GM19240 (cell line): ENCODE measurements around the gene IFTAP.
"Not testable (repeated sequence)": the region's sequence is repeated elsewhere in the genome, so short reads cannot be mapped to it uniquely, and the experiment has no call there.

Experiments used
- DNase-seq: peaks from one replicate; pipeline ENCODE4 v3.0.0; 2011; ENCODE audit warnings: low spot score; ENCODE audit not compliant: insufficient read length

The IFTAP gene

DNA sequence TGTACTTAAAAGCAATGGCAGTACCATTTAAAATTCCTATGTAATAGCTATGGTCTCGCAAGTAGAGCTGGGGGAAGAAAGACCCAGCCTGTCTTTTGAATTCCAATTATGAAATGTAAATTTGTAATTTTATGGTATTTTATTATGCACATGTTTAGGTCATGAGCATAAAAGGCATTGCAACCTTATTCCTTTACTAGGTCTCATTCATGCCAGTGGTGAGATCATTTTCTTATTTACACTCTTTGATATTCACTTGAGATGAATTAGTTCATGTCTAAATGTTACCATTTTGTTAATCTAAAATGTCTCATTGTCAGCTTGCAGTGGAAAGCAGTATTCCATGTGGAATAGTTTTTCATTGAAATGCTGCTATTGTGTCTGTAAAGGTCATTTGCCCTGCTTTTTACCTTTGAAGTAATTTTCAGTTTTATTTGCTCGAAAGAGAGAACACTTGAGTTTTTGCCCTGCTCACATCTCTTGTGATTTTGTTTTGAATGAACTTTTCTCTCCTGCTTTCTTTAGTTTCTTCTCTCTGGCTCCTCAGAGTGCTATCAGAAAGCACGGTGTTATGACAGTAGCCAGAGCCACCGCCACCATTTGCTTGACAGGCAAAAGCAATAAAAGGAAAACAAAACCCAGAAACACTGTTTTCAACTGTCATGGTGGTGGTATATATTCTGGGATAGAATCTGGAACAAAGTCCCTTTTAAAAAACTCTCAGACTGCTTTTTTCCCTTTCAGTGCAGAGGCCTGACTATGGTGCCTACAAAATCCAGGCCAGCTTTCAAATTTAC, 41.0 kb downstream of the IFTAP start:
- DNase-seq, result no peak

DNA sequence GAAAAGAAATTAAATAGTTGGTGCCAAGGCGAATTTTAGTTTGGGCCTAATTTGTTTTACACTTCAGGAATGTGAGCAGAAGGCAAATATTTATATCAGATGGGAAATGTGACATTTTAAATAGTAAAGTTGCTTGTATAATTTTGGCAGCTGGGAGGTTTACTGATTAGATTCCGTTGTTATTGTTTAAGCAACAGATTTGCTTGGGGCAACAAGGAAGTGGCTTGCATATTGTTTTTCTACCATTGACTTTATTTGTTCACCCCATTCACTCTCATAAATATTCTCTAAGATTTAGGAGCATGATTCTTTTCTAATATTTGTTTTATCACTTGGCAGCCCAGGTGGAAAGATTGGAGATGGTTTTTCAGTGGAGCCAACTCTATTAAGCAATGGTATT, 44.3 kb downstream of the IFTAP start:
- DNase-seq, result no peak

DNA sequence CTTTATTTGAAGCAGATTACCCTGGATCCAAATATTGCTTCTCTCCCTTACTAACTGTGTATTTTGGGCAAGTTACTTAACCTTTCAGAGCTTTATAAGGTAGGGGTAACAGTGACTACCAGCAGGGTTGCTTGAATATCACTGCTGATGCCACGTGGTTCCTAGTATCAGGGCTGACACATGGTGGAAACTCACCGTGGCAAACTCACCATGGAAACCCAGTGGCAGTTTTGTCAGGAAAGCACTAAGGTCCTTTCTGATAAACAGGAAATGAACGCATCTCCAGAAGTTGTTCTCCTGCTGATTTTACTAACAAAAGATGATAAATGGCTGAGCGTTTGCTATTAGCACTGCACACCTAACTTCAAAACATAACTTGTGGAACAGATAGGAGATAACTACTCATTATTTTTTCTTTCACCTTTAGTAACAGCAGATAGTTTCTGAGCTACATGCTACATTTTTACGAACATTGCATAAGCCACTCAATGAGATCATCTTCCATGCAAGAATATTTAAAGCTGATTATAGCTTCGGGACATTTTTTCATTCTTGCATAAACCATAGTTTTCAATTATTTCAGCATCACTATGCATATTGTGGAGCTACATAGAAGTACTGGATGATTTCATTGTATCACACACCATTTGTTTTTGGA, 63.4 kb downstream of the IFTAP start:
- no peak for DNase-seq

DNA sequence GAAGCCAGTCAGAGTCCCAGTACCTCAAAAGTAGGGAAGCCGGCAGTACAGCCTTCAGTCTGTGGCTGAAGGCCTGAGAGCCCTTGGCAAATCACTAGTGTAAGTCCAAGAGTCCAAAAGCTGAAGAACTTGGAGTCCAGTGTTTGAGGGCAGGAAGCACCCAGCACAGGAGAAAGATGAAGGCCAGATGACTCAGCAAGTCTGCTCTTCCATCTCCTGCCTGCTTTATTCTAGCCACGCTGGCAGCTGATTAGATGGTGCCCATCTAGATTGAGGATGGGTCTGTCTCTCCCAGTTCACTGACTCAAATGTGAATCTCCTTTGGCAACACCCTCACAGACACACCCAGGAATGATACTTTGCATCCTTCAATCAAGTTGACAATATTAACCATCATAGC, 67.1 kb downstream of the IFTAP start:
- DNase-seq, result not testable (repeated sequence)

DNA sequence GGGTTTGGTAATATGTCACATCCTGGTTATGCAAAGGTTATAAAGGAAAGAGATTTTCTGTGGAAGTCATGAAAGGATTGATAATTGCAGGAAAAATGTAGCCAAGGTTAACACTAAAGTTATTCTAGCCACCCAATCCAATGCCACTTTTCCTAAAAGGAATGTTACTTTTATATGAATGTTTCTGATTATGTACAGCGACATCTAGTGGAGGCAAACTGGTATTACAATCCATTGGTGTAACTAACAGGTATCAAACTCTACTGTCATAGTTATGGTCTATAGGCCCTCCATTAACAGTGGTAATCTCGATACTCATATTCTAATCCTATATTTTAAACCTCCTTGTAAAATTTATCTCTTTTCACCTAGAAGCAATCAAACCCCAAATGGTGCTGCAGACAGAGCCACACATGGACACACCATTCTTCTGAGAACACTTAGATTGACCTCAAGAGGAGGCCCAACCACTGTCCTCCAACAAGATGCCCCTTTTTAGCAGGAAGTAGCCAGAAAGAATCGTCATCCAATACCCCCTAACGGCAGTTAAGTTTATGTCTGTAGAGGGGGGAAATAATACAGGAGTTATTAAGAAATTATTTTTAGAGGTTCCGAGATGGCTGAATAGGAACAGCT, 78.6 kb downstream of the IFTAP start:
- DNase-seq, result no peak

DNA sequence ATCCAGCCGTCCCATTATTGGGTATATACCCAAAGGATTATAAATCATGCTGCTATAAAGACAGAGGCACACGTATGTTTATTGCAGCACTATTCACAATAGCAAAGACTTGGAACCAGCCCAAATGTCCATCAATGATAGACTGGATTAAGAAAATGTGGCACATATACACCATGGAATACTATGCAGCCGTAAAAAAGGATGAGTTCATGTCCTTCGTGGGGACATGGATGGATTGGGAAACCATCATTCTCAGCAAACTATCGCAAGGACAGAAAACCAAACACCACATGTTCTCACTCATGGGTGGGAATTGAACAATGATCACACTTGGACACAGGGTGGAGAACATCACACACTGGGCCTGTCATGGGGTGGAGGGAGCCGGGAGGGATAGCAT, 85.2 kb downstream of the IFTAP start:
- not testable (repeated sequence) for DNase-seq

DNA sequence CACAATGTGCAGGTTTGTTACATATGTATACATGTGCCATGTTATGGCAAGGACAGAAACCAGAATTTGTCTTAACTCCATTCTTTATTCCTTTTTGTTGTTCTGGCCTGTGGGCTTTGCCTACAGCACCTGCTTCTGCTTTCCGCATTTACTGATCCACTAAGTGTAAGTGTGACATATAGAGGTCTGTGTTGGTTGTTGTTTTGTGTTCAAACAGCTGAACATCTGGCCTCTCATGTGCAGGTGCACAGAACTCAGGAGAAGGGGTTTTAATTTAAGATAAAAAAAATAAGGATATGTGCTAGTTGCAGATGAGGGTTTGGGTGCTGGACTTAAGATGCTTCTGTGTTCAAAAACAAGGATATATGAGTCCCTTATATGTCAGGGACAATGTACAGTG, 89.5 kb downstream of the IFTAP start:
- no peak for DNase-seq

DNA sequence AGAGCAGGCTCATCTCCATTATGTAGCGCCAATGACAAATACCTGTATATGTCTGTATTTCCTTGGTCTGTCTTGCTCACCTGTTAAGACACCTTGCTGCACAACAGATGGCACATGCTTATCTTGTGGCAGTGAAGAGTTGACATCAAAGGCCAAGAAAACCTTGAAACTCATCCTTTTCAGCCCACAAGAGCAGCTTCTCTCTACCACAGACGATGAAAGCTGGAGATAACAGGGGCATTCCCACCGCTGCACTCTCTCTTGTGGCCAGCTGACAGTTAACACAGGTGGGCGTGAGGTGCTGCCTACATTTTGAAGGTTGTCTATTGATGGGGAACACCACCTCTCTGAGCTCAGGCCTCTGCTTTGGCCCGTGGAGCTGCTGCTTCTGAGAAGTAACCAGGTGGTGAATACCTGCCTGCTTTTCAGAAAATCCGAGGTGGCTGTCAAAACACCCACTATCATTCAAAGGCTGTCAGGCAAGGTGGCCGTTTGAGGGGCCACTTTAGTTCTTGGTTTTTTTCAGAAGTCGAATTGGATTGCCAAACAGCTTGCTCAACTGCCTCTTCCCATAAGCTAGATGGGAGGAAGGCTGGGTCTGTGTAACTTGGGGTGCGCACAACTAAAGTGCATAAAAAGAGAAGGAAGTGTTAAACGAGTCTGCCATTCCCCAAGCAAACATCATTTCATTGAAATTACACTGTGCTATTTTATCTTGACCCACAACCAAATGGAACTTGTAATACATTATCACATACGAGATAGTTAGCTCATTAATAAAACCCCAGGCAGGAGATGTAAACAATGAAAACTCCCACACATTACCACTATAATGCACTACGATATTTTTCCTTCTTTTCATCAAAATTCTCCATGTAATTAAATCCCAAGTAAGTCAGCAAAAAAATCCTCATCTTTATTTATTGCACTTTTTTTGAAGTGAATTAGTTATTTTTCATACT, 90.8 kb downstream of the IFTAP start:
- no peak for DNase-seq

DNA sequence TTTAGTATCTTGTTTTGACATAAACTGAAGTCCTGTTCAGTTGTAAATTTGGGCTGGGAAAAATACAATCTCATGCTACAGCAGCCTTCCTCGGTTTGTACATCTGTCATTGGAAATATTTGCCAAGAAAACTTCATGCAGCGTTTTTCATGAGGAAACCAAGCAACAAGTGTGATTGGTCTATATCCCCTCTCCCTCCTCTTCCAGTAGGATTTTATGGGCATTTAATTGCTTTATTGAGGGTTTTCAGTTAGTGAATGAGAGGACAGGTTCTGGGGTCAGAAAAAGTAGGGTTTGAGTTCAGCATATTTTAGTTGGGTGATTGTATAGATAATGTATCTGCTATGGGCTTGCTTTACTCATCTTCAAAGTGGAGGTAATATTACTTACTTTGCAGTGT, 93.8 kb downstream of the IFTAP start:
- no peak for DNase-seq

DNA sequence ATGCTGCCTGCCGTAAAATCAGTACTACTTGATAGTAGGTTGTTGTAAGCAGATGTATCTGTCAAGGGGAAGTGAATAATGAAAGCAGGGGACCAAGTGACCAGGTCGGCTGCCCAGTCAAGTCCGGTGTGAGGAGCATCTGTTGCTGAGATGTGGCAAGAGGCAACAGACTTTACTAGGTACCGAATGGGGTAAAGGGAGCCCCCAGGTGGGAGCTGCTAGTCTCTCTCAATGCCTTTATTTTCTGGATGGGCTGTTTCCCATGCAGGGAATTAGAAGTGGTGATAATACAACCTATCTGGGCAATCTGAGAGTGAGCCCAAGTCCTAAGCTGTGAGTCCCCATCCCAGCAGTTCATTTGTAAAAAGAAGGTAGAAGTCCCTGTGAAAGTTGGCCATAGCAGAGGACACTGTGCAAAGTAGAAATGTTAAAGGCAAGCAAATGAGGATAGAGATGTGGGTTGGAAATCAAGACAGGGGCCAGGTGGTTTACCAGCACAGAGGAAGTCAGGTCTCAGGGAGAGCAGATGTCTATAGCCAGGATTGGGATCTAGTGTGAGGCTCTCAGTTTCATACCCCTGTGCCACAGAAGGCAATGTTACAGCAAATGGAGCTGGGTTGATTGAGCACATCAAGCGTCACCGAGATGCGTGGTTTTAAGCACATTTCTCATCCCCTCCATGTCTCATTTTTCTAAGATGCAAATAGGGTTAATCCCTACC, 94.4 kb downstream of the IFTAP start:
- DNase-seq, result no peak

DNA sequence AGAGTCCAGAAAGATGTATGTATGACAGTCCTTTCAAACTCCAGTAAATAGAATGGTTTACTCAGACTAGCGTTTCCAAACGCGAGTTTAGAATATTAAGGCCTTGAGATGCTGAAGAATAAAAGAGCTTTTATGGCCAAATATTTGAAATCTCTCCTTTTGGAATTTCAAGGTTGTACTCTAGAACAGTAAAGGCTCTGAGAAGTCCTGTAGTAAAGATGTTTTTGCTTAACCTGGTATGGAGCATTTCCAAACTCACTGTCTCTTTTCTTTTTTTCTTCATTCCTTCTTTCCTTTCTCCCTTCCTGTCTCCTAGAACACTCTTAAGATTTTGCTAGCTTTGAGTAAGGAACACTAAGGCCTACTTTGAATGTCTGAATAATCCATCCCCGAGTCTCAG, 95.1 kb downstream of the IFTAP start:
- DNase-seq, result no peak

DNA sequence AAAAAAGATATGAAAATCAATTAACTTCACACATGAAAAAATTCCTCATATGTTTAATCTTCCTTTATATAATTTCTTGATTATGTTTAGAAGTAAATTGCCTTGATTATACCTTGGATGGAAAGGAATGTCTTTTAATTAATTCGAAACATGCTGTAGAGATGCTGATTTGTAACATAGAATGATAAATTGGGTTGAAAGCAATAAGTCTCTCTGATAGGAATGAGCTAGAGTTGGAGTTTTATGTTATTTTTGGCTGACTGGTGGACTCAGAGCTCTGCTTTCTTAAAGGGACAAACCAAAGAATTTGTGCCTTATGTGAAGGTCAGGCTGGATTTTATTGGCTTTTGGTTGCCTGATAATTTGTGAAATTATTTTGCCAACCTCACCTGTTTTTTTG, 98.4 kb downstream of the IFTAP start:
- no peak for DNase-seq

DNA sequence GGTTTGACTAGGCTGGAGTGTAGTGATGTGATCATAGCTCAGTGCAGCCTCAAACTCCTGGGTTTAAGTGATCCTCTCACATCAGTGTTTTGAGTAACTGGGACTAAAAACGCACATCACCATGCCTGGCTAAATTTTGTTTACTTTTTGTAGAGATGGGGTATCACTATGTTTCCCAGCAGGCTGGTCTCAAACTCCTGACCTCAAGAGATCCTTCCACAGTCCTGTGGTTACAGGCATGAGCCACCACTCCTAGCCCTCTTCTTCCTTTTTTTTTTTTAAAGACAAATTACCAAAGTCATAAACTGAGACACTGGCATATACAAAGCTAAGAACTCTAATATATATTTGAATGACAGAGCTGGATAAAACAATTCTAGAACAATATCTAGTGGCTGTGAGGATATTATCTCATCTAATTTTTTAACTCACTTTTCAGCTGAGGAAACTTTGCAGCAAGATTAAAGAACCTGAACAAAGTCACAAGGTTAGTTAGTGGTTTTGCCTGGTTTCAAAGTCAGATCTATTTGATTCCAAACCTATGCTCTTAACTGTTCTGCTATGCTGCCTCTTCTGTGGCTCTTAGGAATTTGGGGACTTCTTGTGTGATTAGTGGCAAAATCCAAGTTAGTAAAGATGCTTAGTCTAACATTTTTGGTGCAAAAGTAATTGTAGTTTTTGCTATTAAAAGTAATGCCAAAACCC, 99.0 kb downstream of the IFTAP start:
- DNase-seq, result no peak

DNA sequence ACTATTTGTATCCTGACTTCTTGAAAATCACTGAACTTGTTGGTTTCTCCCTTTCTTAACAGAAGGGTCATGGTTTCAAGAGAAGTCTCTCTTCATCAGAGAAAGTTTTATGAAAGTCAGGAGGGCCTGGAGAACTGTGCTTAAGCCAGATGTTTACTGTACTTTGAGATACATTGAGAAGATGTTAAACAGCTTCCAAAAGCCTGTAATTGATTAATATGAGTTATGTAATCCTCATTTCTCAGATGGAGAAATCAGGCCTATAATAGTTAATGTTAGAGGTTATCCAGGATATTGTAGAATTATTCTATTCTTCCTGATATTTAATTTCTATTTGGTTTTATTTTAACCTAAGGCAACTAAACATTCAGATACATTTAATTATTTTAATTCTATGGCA, 100.8 kb downstream of the IFTAP start:
- no peak for DNase-seq

DNA sequence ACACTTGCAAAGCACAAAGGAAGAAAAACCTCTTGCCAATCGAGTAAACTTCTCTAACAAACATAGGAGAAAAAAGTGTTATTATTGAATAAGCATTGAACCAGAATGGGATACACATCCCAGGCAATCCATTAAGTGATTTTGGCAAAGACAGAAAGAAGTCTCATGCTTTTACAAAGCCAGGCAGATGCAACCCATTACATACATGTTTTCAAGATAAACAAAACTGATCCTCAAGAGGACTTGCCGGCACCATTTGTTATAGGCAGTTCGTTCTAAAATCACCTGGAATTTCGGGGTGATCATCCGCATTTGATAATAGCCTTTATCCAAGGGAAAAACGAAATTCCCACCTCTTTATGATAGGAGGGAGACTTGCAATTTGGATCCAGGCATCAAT, 101.3 kb downstream of the IFTAP start:
- DNase-seq, result no peak

DNA sequence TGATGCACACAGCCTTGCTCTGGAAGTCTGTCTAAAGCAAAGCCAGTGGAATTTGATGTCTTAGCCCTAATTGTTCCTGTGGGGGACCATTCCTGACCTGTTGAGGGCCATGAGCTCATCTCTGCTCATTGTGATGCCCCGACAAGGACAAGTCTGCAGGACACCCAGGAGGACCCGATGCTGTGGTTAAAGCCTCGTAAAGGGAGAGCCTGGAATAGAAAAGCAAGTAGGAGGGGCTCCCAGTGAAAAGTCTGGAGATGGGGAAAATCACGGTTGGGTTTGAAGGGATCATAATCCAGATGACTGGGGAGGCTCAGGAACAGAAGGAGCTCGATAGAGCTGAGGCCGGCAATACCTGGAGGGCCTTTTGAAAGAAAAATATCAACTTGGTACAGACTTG, 102.2 kb downstream of the IFTAP start:
- no peak for DNase-seq

DNA sequence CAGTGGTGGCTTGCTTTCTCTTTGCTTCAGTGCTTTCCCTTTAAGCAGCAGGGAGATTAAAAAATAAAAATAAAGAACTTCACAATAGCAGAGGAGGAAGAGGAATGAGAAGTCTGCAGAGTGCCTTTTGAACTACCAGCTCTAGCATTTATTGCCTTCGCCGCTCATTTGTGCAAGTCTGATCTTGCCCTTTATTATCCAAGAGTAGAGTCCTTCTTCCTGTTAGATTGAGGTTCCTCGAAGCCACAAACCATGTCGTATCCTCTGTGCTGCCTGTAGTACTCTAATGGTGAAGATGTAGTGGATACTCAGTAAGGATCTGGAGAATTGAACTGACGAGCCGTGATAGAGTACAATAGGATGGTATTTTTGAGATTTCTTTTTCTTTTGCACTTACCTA, 105.0 kb downstream of the IFTAP start:
- no peak for DNase-seq

DNA sequence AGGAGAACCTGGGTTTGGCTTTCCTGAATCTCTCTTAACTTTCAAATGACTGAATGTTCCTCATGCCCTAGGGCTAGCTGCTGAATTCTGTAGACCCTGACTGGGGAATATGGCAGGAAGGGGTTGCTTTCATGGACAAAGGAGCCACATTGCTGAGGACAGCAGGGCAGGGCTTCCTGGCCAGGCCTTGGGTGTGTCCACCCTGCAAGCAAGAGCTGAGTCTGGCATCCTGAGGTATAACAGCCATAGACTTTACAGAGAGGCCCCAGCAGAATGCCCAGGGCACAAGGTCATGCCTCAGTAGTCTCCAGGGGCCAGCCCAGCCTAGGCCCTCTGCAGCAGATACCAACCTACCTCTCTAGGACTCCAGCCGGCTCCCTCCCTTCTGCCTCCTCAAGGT, 105.9 kb downstream of the IFTAP start:
- no peak for DNase-seq

DNA sequence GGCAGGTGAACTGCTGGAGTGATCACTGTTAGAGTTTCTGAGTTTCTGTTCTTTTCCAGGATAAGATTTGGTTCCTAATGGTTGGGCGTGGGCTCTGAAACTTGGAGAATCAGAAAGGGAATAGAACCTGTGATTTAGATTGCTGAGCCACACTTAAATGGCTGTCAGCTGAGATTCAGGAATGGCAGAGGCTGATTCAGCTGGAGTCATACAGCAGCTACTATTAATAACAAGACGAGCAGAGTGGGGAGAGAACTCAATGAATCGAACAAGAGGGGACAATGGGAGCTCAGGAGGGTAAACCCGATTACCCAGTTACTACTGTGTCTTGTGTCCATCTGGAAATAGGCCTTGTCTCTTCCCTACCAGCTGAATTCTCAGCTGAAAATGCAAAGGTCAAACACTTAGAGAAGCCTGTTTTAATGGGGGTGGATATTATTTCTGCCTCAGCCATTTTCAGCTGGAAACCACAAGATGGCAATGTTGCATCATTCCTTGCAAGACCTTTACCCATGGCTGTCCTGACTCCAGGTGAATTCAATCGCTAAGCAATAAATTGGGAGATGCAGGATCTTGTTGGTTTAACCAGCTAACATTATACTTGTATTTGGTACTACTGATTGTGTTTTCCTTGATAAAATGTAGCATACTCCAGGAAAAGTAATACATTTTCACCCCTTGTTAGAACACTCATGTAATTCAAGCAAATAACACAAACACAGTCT, 108.2 kb downstream of the IFTAP start:
- peak; percentile 35 for DNase-seq

DNA sequence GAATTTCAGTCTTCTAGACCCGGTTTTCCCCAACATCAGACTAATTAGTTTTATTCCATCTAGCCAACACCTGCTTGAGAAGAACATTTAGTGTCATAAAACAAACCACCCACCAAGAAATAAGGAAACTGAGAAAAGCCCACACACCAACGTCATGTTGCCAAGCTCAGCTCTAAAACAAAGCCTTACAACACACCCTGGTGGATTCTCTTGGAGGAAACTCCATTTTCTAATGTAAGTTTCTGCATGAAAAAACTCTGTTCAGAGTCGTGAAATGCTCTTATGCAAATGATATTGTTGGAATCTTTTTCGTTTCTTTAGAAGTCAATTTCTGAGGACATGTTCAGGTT, 108.7 kb downstream of the IFTAP start:
- peak; percentile 20 for DNase-seq
